Activated effector memory CD4-positive, alpha-beta T cell treated with Interleukin-2 at 50 U/mL for 16 hours (primary cell): ENCODE measurements around the gene TENM4.

Experiments used
- DNase-seq: peaks from one replicate; pipeline ENCODE4 v3.0.0-alpha.2; 2020

TENM4 gene

GRCh38 chr11:78666675-78667160 lies 774.1 kb downstream of the TENM4 start:
- DNase-seq = no peak

GRCh38 chr11:78664636-78665035 lies 776.2 kb downstream of the TENM4 start:
- no peak for DNase-seq

GRCh38 chr11:78662811-78663210 lies 778.0 kb downstream of the TENM4 start:
- no peak for DNase-seq

- no peak for DNase-seq
Measured at GRCh38 chr11:78660471-78660870, 780.4 kb downstream of the TENM4 start.

GRCh38 chr11:78659326-78660270 lies 781.2 kb downstream of the TENM4 start:
- no peak for DNase-seq

GRCh38 chr11:78657968-78658839 lies 782.6 kb downstream of the TENM4 start:
- no peak for DNase-seq

- DNase-seq = no peak
Measured at GRCh38 chr11:78657441-78657840, 783.4 kb downstream of the TENM4 start.

GRCh38 chr11:78656984-78657383 lies 783.8 kb downstream of the TENM4 start:
- no peak for DNase-seq

- no peak for DNase-seq
Measured at GRCh38 chr11:78656327-78656726, 784.5 kb downstream of the TENM4 start.

- DNase-seq = no peak
Measured at GRCh38 chr11:78655561-78655960, 785.3 kb downstream of the TENM4 start.

GRCh38 chr11:78654866-78655265 lies 786.0 kb downstream of the TENM4 start:
- DNase-seq = no peak

GRCh38 chr11:78654071-78654470 lies 786.8 kb downstream of the TENM4 start:
- DNase-seq = no peak

- no peak for DNase-seq
Measured at GRCh38 chr11:78653294-78653909, 787.4 kb downstream of the TENM4 start.

GRCh38 chr11:78652843-78653239 lies 788.0 kb downstream of the TENM4 start:
- DNase-seq = no peak

GRCh38 chr11:78651923-78652842 lies 788.6 kb downstream of the TENM4 start:
- DNase-seq = no peak

- no peak for DNase-seq
Measured at GRCh38 chr11:78651136-78651775, 789.6 kb downstream of the TENM4 start.

- DNase-seq = no peak
Measured at GRCh38 chr11:78649361-78650215, 791.2 kb downstream of the TENM4 start.

- no peak for DNase-seq
Measured at GRCh38 chr11:78647986-78648875, 792.6 kb downstream of the TENM4 start.

GRCh38 chr11:78647266-78647915 lies 793.4 kb downstream of the TENM4 start:
- no peak for DNase-seq
